Measurements from ENCODE around the gene AMOTL2.

AMOTL2 gene

GRCh38 chr3:134374105-134374790 lies at the start of gene AMOTL2:
TSS of gene AMOTL2 (minus strand) at chr3:134374447. CDS start at chr3:134371433, 3,014 bp downstream.
- DNase-seq, result peak; percentile 98

- no peak for DNase-seq
Observed at GRCh38 chr3:134423153-134423552, 48.9 kb upstream of the AMOTL2 start.

- DNase-seq, result no peak
Observed at GRCh38 chr3:134419960-134420321, 45.7 kb upstream of the AMOTL2 start.

- DNase-seq, result peak; percentile 82
Observed at GRCh38 chr3:134419214-134419959, 45.1 kb upstream of the AMOTL2 start.

- no peak for DNase-seq
Observed at GRCh38 chr3:134409041-134409440, 34.8 kb upstream of the AMOTL2 start.

- peak; percentile 94 for DNase-seq
Observed at GRCh38 chr3:134407239-134407625, 33.0 kb upstream of the AMOTL2 start.

GRCh38 chr3:134406331-134407238 lies 32.3 kb upstream of the AMOTL2 start:
- DNase-seq, result peak; percentile 91

GRCh38 chr3:134404366-134404885 lies 30.2 kb upstream of the AMOTL2 start:
- no peak for DNase-seq

GRCh38 chr3:134397755-134398154 lies 23.5 kb upstream of the AMOTL2 start:
- no peak for DNase-seq

- no peak for DNase-seq
Observed at GRCh38 chr3:134395103-134395502, 20.9 kb upstream of the AMOTL2 start.

GRCh38 chr3:134394380-134394779 lies 20.1 kb upstream of the AMOTL2 start:
- DNase-seq, result no peak

GRCh38 chr3:134393074-134393473 lies 18.8 kb upstream of the AMOTL2 start:
- no peak for DNase-seq

GRCh38 chr3:134392336-134392983 lies 18.2 kb upstream of the AMOTL2 start:
- DNase-seq, result no peak

GRCh38 chr3:134389865-134390264 lies 15.6 kb upstream of the AMOTL2 start:
- DNase-seq, result no peak

- peak; percentile 47 for DNase-seq
Observed at GRCh38 chr3:134388788-134389485, 14.7 kb upstream of the AMOTL2 start.

GRCh38 chr3:134388292-134388691 lies 14.0 kb upstream of the AMOTL2 start:
- no peak for DNase-seq

GRCh38 chr3:134387293-134387692 lies 13.0 kb upstream of the AMOTL2 start:
- no peak for DNase-seq

GRCh38 chr3:134384963-134385362 lies 10.7 kb upstream of the AMOTL2 start:
- no peak for DNase-seq

- peak; percentile 78 for DNase-seq
Observed at GRCh38 chr3:134381831-134382442, 7.7 kb upstream of the AMOTL2 start.

GRCh38 chr3:134381076-134381475 lies 6.8 kb upstream of the AMOTL2 start:
- no peak for DNase-seq

- no peak for DNase-seq
Observed at GRCh38 chr3:134380249-134380648, 6.0 kb upstream of the AMOTL2 start.

GRCh38 chr3:134378818-134379217 lies 4.6 kb upstream of the AMOTL2 start:
- DNase-seq, result peak; percentile 42

All from islet precursor cell (in vitro differentiated cells).